Right ventricle myocardium inferior (tissue), 1 donor: ENCODE measurements around the gene RABGAP1L. TPM values are rescaled to one million over a fixed set of nuclear protein-coding genes. Genes with fewer than 3 reads are reported as not detected.

Experiments used
- ATAC-seq: fragments of 200-7000 bp; cut with Tn5 transposase; one replicate; pipeline ENCODE4 v1.9.1; 2020; ENCODE audit warnings: mild to moderate bottlenecking, moderate library complexity
- DNase-seq: peaks from one replicate; pipeline ENCODE4 v3.0.0; 2021; ENCODE audit errors: missing footprints
- intact Hi-C: fragments of 100-400 bp; cut with DNase I; formaldehyde crosslinking; loops from one replicate; pipeline ENCODE4 v1.11.0; 2022
- total RNA-seq: library from RNA; stranded (reverse); fragmentation: NEBNext Ultra II Directional; extraction: Animal tissue kit (Norgen Biotek cat#: 25700); gene quantifications from one replicate; pipeline ENCODE4 v1.2.1, GENCODE V29; 2021
- donor health status: DM: no; HTN: yes; CAD: no; lungs with severe emphysema.

RABGAP1L gene
- total RNA-seq, 1 donor from 2014 or later = 61.4 TPM

GRCh38 chr1:174990382-174990999 is 831.2 kb downstream of the RABGAP1L start:
- peak; percentile 81 for ATAC-seq
- DNase-seq = no peak
- intact Hi-C loops = no loop called here

- DNase-seq = no peak
- ATAC-seq = no peak
- intact Hi-C loops = no loop called here
Measured at GRCh38 chr1:174991473-174991872, 832.2 kb downstream of the RABGAP1L start.

GRCh38 chr1:174995121-174995520 is 835.8 kb downstream of the RABGAP1L start:
- ATAC-seq (no peak), DNase-seq (no peak)
- intact Hi-C loops = loop anchor here (5.0 kb wide), 1 partner anchor 223 kb away; no protein-coding TSS in a partner anchor

GRCh38 chr1:174995916-174996315 is 836.6 kb downstream of the RABGAP1L start:
- intact Hi-C loops = loop anchor here (5.0 kb wide), 1 partner anchor 224 kb away; no protein-coding TSS in a partner anchor
- DNase-seq (no peak), ATAC-seq (no peak)

- intact Hi-C loops = loop anchor here (5.0 kb wide), 1 partner anchor 224 kb away; no protein-coding TSS in a partner anchor
- DNase-seq (no peak), ATAC-seq (no peak)
Measured at GRCh38 chr1:174996476-174996875, 837.2 kb downstream of the RABGAP1L start.

- DNase-seq = no peak
- intact Hi-C loops = loop anchor here (5.0 kb wide), 1 partner anchor 225 kb away; no protein-coding TSS in a partner anchor
- ATAC-seq = no peak
Measured at GRCh38 chr1:174997041-174997440, 837.7 kb downstream of the RABGAP1L start.

- DNase-seq (no peak), ATAC-seq (no peak)
- intact Hi-C loops = loop anchor here (2.0 to 5.0 kb wide), 3 partner anchors 24 to 1130 kb away; partner anchors contain the start of genes MRPS14 and ZBTB37
Measured at GRCh38 chr1:174998569-174999215, 839.4 kb downstream of the RABGAP1L start.

GRCh38 chr1:174999216-174999935 is 840.1 kb downstream of the RABGAP1L start:
- peak; percentile 95 for ATAC-seq
- DNase-seq = peak; percentile 98
- intact Hi-C loops = loop anchor here (2.0 to 5.0 kb wide), 3 partner anchors 23 to 1131 kb away; partner anchors contain the start of genes MRPS14 and ZBTB37

GRCh38 chr1:174999936-175000696 is 840.8 kb downstream of the RABGAP1L start, which contains the start of gene CACYBP:
Gene CACYBP (plus strand): TSS chr1:174999947. CDS start chr1:175000181, 234 bp downstream.
- DNase-seq (no peak), ATAC-seq (peak; percentile 20)
- intact Hi-C loops = loop anchor here (2.0 to 5.0 kb wide), 3 partner anchors 23 to 1131 kb away; partner anchors contain the start of genes MRPS14 and ZBTB37

GRCh38 chr1:175000697-175001187 is 841.4 kb downstream of the RABGAP1L start:
- intact Hi-C loops = no loop called here
- no peak for ATAC-seq
- DNase-seq = no peak

GRCh38 chr1:175002910-175003517 is 843.7 kb downstream of the RABGAP1L start:
- no peak for ATAC-seq
- intact Hi-C loops = no loop called here
- no peak for DNase-seq

GRCh38 chr1:175003521-175003920 is 844.2 kb downstream of the RABGAP1L start:
- ATAC-seq = no peak
- DNase-seq = no peak
- intact Hi-C loops = no loop called here

- intact Hi-C loops = no loop called here
- ATAC-seq (no peak), DNase-seq (no peak)
Measured at GRCh38 chr1:175005085-175005783, 845.9 kb downstream of the RABGAP1L start.

- ATAC-seq = no peak
- no peak for DNase-seq
- intact Hi-C loops = no loop called here
Measured at GRCh38 chr1:175009532-175009931, 850.2 kb downstream of the RABGAP1L start.

- DNase-seq (no peak), ATAC-seq (no peak)
- intact Hi-C loops = no loop called here
Measured at GRCh38 chr1:175013445-175013844, 854.1 kb downstream of the RABGAP1L start.

- intact Hi-C loops = no loop called here
- DNase-seq = no peak
- ATAC-seq = no peak
Measured at GRCh38 chr1:175015243-175015642, 855.9 kb downstream of the RABGAP1L start.

- DNase-seq = no peak
- no peak for ATAC-seq
- intact Hi-C loops = no loop called here
Measured at GRCh38 chr1:175019524-175019923, 860.2 kb downstream of the RABGAP1L start.
